Gastrocnemius medialis (tissue), 4 donors: Measurements from ENCODE around the gene TNS1. TPM values are rescaled to one million over a fixed set of nuclear protein-coding genes. Genes with fewer than 3 reads are reported as not detected.

Source experiments
- ATAC-seq, 2 donors: fragments of 150-250 bp; one replicate each; pipeline ENCODE4 v1.9.1; 2016
- DNase-seq, 2 donors: peaks; one replicate each; pipeline ENCODE4 v3.0.0-alpha.2; 2019
- H3K27ac ChIP-seq, 4 donors: fragments of 200-600 bp; sonication (generic); 1 replicate in 1 of 4; 2 replicates in 3 of 4; pipeline ENCODE4 v1.5.1; 2016 to 2018; ENCODE audit warnings: mild to moderate bottlenecking in 2 of 4, moderate library complexity in 1 of 4
- H3K27me3 ChIP-seq, 3 donors: fragments of 200-600 bp; sonication (generic) in 2 of 3; 1 replicate in 1 of 3; 2 replicates in 2 of 3; pipeline versions ENCODE4 v1.5.1 to v1.6.0; 2016 to 2019; ENCODE audit warnings: mild to moderate bottlenecking in 1 of 3, moderate library complexity in 1 of 3
- H3K36me3 ChIP-seq, 2 donors: fragments of 200-600 bp; sonication (generic) in 1 of 2; one replicate each; pipeline ENCODE4 v1.5.1; 2017 to 2018
- H3K4me1 ChIP-seq, 2 donors: fragments of 200-600 bp; sonication (generic) in 1 of 2; one replicate each; pipeline ENCODE4 v1.5.1; 2016 to 2017; ENCODE audit warnings: mild to moderate bottlenecking in 2 of 2
- H3K4me3 ChIP-seq, 4 donors: fragments of 200-600 bp; sonication (generic) in 3 of 4; 1 replicate in 1 of 4; 2 replicates in 3 of 4; pipeline ENCODE4 v1.5.1; 2016 to 2019; ENCODE audit warnings: mild to moderate bottlenecking in 2 of 4
- H3K9me3 ChIP-seq, 3 donors: fragments of 200-600 bp; sonication (generic) in 2 of 3; 1 replicate in 1 of 3; 2 replicates in 2 of 3; pipeline ENCODE4 v1.5.1; 2016 to 2019
- POLR2A ChIP-seq, 2 donors: fragments of 450-650 bp; IDR thresholded peaks; one replicate each; pipeline ENCODE4 v1.6.1; 2017; ENCODE audit warnings: antibody characterized with exemption in 2 of 2, mild to moderate bottlenecking in 2 of 2, moderate library complexity in 2 of 2
- in situ Hi-C, 4 donors: fragments of 200-750 bp; cut with MboI; loops; one replicate each; pipeline versions ENCODE4 v1.15.0 to v1.8.0; 2017; ENCODE audit warnings: low sequenced_read_pairs in 4 of 4
- intact Hi-C: fragments of 100-400 bp; cut with DNase I; formaldehyde crosslinking; loops from one replicate; pipeline ENCODE4 v1.15.1; 2023; ENCODE audit warnings: low total_unique reads
- total RNA-seq, 4 donors: library from RNA; depleted of rRNA; stranded (reverse); fragments of >200 nt; gene quantifications; one replicate each; pipeline versions ENCODE4 v1.1.0 to v1.2.3, GENCODE V29; 2016
- TF ChIP-seq, protein P1 (sequence below), 5 experiments: fragments of 450-650 bp in 3 of 5; fragments of 200-600 bp in 2 of 5; sonication (generic) in 2 of 5; IDR thresholded peaks in 4 of 5; conservative IDR thresholded peaks in 1 of 5; 1 replicate in 4 of 5; 2 replicates in 1 of 5; pipeline ENCODE4 v1.5.1; 2016 to 2019; ENCODE audit warnings: antibody characterized with exemption in 5 of 5, mild to moderate bottlenecking in 3 of 5, moderate library complexity in 3 of 5

TNS1 gene
- total RNA-seq, 4 donors from 2014 or later = 407 to 670 (median 484) TPM

DNA sequence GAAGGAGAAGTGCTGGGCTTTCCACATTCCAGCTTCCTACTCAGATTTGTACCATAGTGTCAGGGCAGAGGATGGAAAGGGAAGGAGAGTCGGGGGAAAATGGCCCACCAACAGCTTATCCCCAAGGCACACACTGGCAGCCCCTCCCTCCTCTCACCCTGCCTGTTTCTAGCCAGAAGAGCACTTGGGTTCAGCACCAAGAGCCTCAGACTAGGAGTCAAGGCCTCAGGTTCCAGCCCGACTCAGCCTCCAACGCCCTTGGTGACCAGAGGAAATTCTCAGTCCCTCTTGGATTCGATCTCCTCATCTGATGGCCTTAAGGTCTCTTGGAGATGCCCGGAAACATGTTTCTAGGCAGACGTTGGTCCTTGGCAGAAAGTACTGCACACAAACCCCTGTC, 53.9 kb downstream of the TNS1 start:
- peaks cover 34 to 58% of the 10 kb centered on the region in 2 donors for H3K4me1 ChIP-seq
- H3K27ac ChIP-seq = no peak overlapping the region
- no peaks in the 10 kb centered on the region for H3K9me3 ChIP-seq
- no peaks in the 10 kb centered on the region for H3K36me3 ChIP-seq
- in situ Hi-C loops = no loop called here
- no peak for ATAC-seq
- intact Hi-C loops = no loop called here
- TF ChIP-seq POLR2A (IDR thresholded peaks at IDR 0.05) = no peak
- TF ChIP-seq, protein P1, sequence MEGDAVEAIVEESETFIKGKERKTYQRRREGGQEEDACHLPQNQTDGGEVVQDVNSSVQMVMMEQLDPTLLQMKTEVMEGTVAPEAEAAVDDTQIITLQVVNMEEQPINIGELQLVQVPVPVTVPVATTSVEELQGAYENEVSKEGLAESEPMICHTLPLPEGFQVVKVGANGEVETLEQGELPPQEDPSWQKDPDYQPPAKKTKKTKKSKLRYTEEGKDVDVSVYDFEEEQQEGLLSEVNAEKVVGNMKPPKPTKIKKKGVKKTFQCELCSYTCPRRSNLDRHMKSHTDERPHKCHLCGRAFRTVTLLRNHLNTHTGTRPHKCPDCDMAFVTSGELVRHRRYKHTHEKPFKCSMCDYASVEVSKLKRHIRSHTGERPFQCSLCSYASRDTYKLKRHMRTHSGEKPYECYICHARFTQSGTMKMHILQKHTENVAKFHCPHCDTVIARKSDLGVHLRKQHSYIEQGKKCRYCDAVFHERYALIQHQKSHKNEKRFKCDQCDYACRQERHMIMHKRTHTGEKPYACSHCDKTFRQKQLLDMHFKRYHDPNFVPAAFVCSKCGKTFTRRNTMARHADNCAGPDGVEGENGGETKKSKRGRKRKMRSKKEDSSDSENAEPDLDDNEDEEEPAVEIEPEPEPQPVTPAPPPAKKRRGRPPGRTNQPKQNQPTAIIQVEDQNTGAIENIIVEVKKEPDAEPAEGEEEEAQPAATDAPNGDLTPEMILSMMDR (IDR thresholded peaks at IDR 0.05 in 4 of 5, conservative IDR thresholded peaks at IDR 0.05 in 1 of 5) = no peak
- H3K4me3 ChIP-seq = no peak overlapping the region
- no peaks in the 10 kb centered on the region for H3K27me3 ChIP-seq
- DNase-seq = no peak

DNA sequence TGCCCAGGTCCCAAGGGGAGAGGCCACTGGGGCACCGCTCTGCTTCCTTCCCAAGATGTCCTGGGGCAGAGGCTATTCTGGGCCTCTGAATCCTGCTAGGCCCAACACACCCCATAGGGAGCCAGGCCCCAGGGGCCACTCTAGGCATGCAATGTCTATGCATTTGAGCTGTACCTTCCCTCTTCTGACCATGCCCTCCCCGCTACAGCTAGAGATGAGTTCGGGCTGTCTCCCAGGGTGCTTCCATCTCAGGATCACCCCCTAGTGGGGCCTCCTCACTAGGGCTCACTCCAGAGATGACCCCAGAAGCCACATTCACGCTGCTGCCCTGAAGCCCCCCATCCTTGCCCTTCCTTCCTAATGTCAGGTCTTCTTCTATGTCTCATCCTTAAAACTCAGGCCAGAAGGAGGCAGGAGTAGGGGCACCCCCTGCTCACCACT, 54.4 kb downstream of the TNS1 start:
- Histone ChIP-seq H3K9me3 (no peaks in the 10 kb centered on the region), H3K4me1 (peaks cover 34 to 57% of the 10 kb centered on the region in 2 donors), H3K4me3 (no peak overlapping the region), H3K27me3 (no peaks in the 10 kb centered on the region), H3K27ac (peak overlapping the region in 1 of 4 donors; percentile 14), H3K36me3 (no peaks in the 10 kb centered on the region)
- DNase-seq = no peak
- ATAC-seq = no peak
- TF ChIP-seq, protein P1 (IDR thresholded peaks at IDR 0.05 in 4 of 5, conservative IDR thresholded peaks at IDR 0.05 in 1 of 5) = no peak
- TF ChIP-seq POLR2A (IDR thresholded peaks at IDR 0.05) = no peak
- intact Hi-C loops = no loop called here
- in situ Hi-C loops = no loop called here

DNA sequence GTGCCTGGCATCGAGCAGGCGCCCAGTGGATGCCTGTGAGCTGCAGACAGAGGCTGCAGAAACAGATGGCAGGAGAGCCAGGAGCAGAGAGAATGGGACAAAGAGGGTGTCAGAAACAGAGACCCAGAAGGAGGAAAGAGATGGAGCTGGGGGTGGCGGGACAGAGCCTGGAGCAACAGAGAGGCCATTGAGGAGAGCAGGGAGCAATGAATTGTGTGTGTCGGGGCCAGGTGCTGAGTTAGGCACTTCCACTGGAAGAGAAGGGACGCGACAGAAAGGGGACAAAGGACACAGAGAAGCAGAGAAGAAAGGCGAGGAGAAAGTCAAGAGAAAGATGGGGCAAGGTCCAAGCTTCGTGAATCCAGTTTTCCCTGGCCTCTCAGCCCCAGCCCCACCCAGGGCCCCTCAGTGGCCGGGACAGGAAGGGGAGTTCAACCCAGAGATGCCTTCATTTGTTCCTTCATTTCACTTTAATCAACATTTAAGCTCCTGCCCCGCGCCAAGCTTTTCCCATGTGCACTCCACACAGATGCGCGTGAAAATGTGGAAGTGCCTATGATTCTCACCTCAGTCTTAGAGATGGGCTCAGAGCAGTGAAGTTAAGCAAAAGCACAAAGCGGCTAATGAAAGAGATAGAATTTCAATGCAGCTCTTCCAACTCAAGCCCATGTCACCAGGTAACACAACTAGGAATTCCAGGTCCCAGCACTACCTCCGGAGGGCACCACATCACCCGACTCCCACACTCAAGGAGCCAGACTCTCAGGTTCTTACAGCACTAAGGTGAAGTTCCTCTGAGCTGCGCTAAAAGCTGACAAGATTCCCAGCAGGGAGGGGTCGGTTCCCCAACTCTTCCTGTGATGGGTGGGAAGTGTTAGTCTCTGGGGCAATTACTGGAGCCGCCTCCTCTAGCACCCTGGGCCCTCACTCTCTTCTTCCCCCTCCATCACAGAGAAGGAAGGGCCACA, 55.1 kb downstream of the TNS1 start:
- peak overlapping the region in 2 of 4 donors; percentile 12 to 25 for H3K27ac ChIP-seq
- H3K4me1 ChIP-seq = peaks cover 35 to 56% of the 10 kb centered on the region in 2 donors
- intact Hi-C loops = no loop called here

DNA sequence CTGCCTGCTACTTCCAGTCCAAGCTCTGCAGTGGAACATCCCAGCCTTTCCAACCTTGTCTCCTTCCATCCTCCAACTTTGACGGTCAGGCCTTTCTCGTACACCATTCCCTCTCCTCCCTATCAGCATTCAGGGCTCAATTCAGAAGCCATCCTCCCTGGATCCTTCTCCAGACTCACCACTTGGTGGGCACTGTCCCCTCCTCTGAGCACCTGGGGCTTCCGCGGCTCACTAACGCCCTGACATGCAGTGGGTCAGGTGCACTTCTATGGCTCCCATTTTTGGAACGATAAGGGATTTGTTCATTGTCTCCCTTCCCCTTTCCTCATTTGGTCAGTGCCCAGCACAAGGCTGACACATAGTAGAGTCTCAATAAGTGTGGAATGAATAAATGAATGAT, 56.7 kb downstream of the TNS1 start:
- DNase-seq = peak in 1 of 2 donors; percentile 3
- Histone ChIP-seq H3K36me3 (no peaks in the 10 kb centered on the region), H3K4me1 (peaks cover 39 to 41% of the 10 kb centered on the region in 2 donors), H3K4me3 (no peak overlapping the region), H3K27me3 (no peaks in the 10 kb centered on the region), H3K9me3 (no peaks in the 10 kb centered on the region), H3K27ac (peak overlapping the region; percentile 32 to 94 (median 64))
- intact Hi-C loops = no loop called here
- in situ Hi-C loops = no loop called here
- ATAC-seq = no peak
- TF ChIP-seq POLR2A (IDR thresholded peaks at IDR 0.05) = no peak

More for the DNA sequence above, 55.1 kb downstream of the TNS1 start:
- in situ Hi-C loops = no loop called here
- no peak for ATAC-seq
- DNase-seq = no peak
- no peaks in the 10 kb centered on the region for H3K36me3 ChIP-seq
- no peaks in the 10 kb centered on the region for H3K9me3 ChIP-seq
- TF ChIP-seq, protein P1 (IDR thresholded peaks at IDR 0.05 in 4 of 5, conservative IDR thresholded peaks at IDR 0.05 in 1 of 5) = no peak
- TF ChIP-seq POLR2A (IDR thresholded peaks at IDR 0.05) = no peak
- H3K4me3 ChIP-seq = no peak overlapping the region
- H3K27me3 ChIP-seq = no peaks in the 10 kb centered on the region

DNA sequence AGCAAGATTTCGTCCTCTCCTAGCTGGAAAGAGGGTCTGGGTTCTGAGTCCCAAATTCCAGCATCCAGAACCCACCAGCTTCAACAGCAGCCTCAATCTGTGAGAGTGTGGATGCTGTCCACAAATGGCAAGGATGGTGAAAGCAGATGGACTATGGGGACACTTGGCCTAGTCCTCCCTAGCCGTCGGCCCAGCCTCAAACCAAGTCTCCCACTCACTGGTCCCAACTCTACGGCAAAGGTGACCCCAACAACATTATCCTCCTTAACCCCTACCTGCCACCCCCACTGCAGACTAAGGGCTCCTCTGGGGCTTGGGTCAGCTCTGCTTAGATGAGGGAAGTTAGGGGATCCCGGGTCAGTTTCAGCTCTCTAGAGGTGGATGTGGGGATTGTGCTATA, 57.3 kb downstream of the TNS1 start:
- intact Hi-C loops (no loop called here), in situ Hi-C loops (no loop called here)
- peak overlapping the region in 3 of 4 donors; percentile 32 to 94 (median 90) for H3K27ac ChIP-seq
- peak in 1 of 2 donors; percentile 8 for DNase-seq
- no peaks in the 10 kb centered on the region for H3K27me3 ChIP-seq
- no peak for TF ChIP-seq POLR2A (IDR thresholded peaks at IDR 0.05)
- TF ChIP-seq, protein P1 (IDR thresholded peaks at IDR 0.05 in 4 of 5, conservative IDR thresholded peaks at IDR 0.05 in 1 of 5) = no peak
- no peaks in the 10 kb centered on the region for H3K36me3 ChIP-seq
- H3K4me3 ChIP-seq = no peak overlapping the region
- no peaks in the 10 kb centered on the region for H3K9me3 ChIP-seq
- peaks cover 37 to 39% of the 10 kb centered on the region in 2 donors for H3K4me1 ChIP-seq
- no peak for ATAC-seq
